ENCODE results near the gene HLTF.
A peak's percentile ranks its signal among the peaks of the same experiment; 100 is the strongest.

The HLTF gene

DNA sequence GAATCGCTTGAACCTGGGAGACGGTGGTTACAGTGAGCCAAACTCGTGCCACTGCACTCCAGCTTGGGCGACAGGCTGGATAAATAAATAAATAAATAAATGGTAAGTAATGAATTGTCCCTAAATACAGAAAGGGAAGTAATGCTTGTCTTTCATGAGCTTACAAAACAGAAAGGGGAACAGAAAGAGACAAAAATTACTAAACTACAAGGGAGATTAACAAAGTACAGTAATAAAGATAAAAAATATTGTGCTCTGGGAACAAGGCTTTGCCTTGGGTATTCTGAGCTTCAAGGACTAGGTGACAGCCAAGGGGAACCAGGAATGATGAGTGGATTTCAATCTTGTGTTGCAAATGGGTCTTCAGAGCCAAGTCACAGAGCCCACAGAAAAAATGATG, 9.2 kb upstream of the HLTF start:
- Histone ChIP-seq H3K9me3 (replicated peaks in 1 of 11) (no peaks in the 10 kb centered on the region), H3K4me1 (peaks cover 5 to 18% (median 13%) of the 10 kb centered on the region in 10 experiments; a peak in 19 of 20 replicates), H4K20me1 (no peaks in the 10 kb centered on the region), H3K27me3 (no peaks in the 10 kb centered on the region), H3K4me2 (peak overlapping the region in 7 of 11 experiments; percentile 1 to 80 (median 64); a peak in 12 of 22 replicates), H3K9ac (peak overlapping the region in 1 of 11 experiments; percentile 16; a peak in 2 of 22 replicates), H3K4me3 (no peak overlapping the region), H3K27ac (peak overlapping the region in 6 of 11 experiments; percentile 8 to 68 (median 38); a peak in 8 of 22 replicates), H3K36me3 (no peaks in the 10 kb centered on the region)
- TF ChIP-seq Cebpa-rat (IDR thresholded peaks at IDR 0.05) = no peak

DNA sequence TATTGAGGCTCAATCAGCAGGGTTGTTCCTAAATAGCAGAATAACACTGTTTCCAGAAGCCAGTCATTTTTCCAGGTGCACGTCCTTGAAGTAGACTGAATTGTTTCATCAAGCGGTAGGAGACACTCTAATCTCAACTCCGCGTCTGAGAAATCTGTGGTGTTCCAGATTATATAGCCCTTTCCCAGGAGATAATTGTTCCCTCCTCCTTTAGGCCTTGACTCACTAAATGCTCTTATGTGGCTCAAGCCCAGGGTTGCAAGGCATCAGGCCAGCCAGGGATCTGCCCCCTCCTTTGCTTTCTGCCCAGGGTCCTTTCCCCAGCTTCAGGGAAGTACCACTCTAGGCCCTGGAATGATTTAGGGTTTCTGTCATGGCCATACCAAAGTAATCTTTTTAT, 5.7 kb upstream of the HLTF start:
- peaks cover 0 to 7% (median 5%) of the 10 kb centered on the region in 11 experiments; a peak in 12 of 22 replicates for H3K9me3 ChIP-seq (replicated peaks in 1 of 11)
- H4K20me1 ChIP-seq = no peaks in the 10 kb centered on the region
- H3K9ac ChIP-seq = no peak overlapping the region
- no peak overlapping the region for H3K27ac ChIP-seq
- H3K4me2 ChIP-seq = no peak overlapping the region
- TF ChIP-seq Cebpa-rat (IDR thresholded peaks at IDR 0.05) = no peak
- H3K4me3 ChIP-seq = no peak overlapping the region
- H3K36me3 ChIP-seq = no peaks in the 10 kb centered on the region
- no peaks in the 10 kb centered on the region for H3K27me3 ChIP-seq
- peaks cover 6 to 18% (median 13%) of the 10 kb centered on the region in 10 experiments; a peak in 19 of 20 replicates for H3K4me1 ChIP-seq

GRCh38 chr3:149090907-149091306, 4.6 kb upstream of the HLTF start:
- Histone ChIP-seq H3K9ac (no peak overlapping the region), H3K4me3 (no peak overlapping the region), H3K27me3 (no peaks in the 10 kb centered on the region), H3K4me1 (peaks cover 6 to 14% (median 12%) of the 10 kb centered on the region in 10 experiments; a peak in 19 of 20 replicates), H3K27ac (no peak overlapping the region), H3K4me2 (peak overlapping the region in 4 of 11 experiments; percentile 2 to 24 (median 20); a peak in 4 of 22 replicates), H3K9me3 (replicated peaks in 1 of 11) (peaks cover 0 to 9% (median 6%) of the 10 kb centered on the region in 11 experiments; a peak in 12 of 22 replicates), H4K20me1 (peaks cover 0 to 1% (median 0%) of the 10 kb centered on the region in 11 experiments; a peak in 1 of 22 replicates), H3K36me3 (no peaks in the 10 kb centered on the region)
- no peak for TF ChIP-seq Cebpa-rat (IDR thresholded peaks at IDR 0.05)

- Histone ChIP-seq H3K4me2 (peak overlapping the region in 4 of 11 experiments; percentile 2 to 24 (median 20); a peak in 4 of 22 replicates), H3K4me3 (no peak overlapping the region)
These were observed 4.1 kb upstream of the HLTF start for GRCh38 chr3:149090461-149090860.

GRCh38 chr3:149089395-149089794, 3.1 kb upstream of the HLTF start:
- Histone ChIP-seq H4K20me1 (peaks cover 0 to 15% (median 4%) of the 10 kb centered on the region in 11 experiments; a peak in 6 of 22 replicates), H3K4me2 (no peak overlapping the region)

More at GRCh38 chr3:149090461-149090860, 4.1 kb upstream of the HLTF start:
- H4K20me1 ChIP-seq = peaks cover 0 to 6% (median 0%) of the 10 kb centered on the region in 11 experiments; a peak in 3 of 22 replicates
- no peak overlapping the region for H3K27ac ChIP-seq
- no peak overlapping the region for H3K9ac ChIP-seq
- TF ChIP-seq Cebpa-rat (IDR thresholded peaks at IDR 0.05) = no peak
- no peaks in the 10 kb centered on the region for H3K36me3 ChIP-seq
- H3K9me3 ChIP-seq (replicated peaks in 1 of 11) = peaks cover 0 to 9% (median 6%) of the 10 kb centered on the region in 11 experiments; a peak in 12 of 22 replicates
- H3K27me3 ChIP-seq = no peaks in the 10 kb centered on the region
- H3K4me1 ChIP-seq = peaks cover 6 to 14% (median 9%) of the 10 kb centered on the region in 10 experiments; a peak in 19 of 20 replicates

DNA sequence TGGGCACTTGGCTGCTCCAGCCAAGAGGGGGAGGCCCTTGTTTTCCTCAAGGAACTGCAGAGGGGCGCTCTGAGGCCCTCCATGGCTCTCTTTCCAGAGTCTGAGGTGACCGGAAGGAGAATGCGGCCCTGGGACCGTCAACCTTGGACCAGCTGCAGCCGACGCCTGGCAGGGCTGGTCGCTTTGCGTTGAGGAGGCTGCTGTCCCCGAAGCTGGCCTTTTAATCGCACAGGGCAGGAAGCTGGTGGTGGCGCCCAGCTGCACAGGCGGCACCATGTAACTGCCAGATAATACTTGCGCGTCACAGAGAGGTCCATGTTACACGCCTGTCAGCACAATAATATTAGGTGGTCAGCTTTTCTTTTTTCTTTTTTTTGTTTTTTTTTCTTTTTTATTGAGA, 875 bp upstream of the HLTF start:
- H3K4me1 ChIP-seq = peaks cover 8 to 27% (median 15%) of the 10 kb centered on the region in 10 experiments; a peak in 19 of 20 replicates
- H3K4me2 ChIP-seq = peak overlapping the region in 7 of 11 experiments; percentile 30 to 97 (median 90); a peak in 8 of 22 replicates
- H4K20me1 ChIP-seq = peaks cover 0 to 15% (median 4%) of the 10 kb centered on the region in 11 experiments; a peak in 6 of 22 replicates
- no peak overlapping the region for H3K9ac ChIP-seq
- peaks cover 0 to 25% (median 20%) of the 10 kb centered on the region in 11 experiments; a peak in 16 of 22 replicates for H3K36me3 ChIP-seq
- peaks cover 0 to 9% (median 6%) of the 10 kb centered on the region in 11 experiments; a peak in 12 of 22 replicates for H3K9me3 ChIP-seq (replicated peaks in 1 of 11)
- no peaks in the 10 kb centered on the region for H3K27me3 ChIP-seq
- TF ChIP-seq Cebpa-rat (IDR thresholded peaks at IDR 0.05) = no peak
- H3K27ac ChIP-seq = peak overlapping the region in 2 of 11 experiments; percentile 70 to 74; a peak in 2 of 22 replicates
- H3K4me3 ChIP-seq = peak overlapping the region in 1 of 10 experiments; percentile 82; a peak in 3 of 20 replicates

More at GRCh38 chr3:149089395-149089794, 3.1 kb upstream of the HLTF start:
- Histone ChIP-seq H3K4me3 (no peak overlapping the region), H3K27ac (no peak overlapping the region), H3K9me3 (replicated peaks in 1 of 11) (peaks cover 0 to 9% (median 6%) of the 10 kb centered on the region in 11 experiments; a peak in 12 of 22 replicates), H3K36me3 (peaks cover 0 to 4% (median 2%) of the 10 kb centered on the region in 11 experiments; a peak in 10 of 22 replicates), H3K4me1 (peaks cover 8 to 24% (median 15%) of the 10 kb centered on the region in 10 experiments; a peak in 19 of 20 replicates), H3K9ac (no peak overlapping the region), H3K27me3 (no peaks in the 10 kb centered on the region)
- no peak for TF ChIP-seq Cebpa-rat (IDR thresholded peaks at IDR 0.05)

GRCh38 chr3:149085828-149086231, 503 bp downstream of the HLTF start:
- no peaks in the 10 kb centered on the region for H3K27me3 ChIP-seq
- H3K4me2 ChIP-seq = peak overlapping the region; percentile 80 to 97 (median 92)
- H3K4me1 ChIP-seq = peaks cover 9 to 25% (median 16%) of the 10 kb centered on the region in 10 experiments; a peak in 19 of 20 replicates
- peaks cover 0 to 9% (median 6%) of the 10 kb centered on the region in 11 experiments; a peak in 12 of 22 replicates for H3K9me3 ChIP-seq (replicated peaks in 1 of 11)
- peak overlapping the region in 9 of 11 experiments; percentile 30 to 80 (median 74); a peak in 18 of 22 replicates for H3K27ac ChIP-seq
- H4K20me1 ChIP-seq = peaks cover 0 to 15% (median 4%) of the 10 kb centered on the region in 11 experiments; a peak in 6 of 22 replicates
- peak overlapping the region; percentile 71 to 88 (median 82) for H3K4me3 ChIP-seq
- H3K9ac ChIP-seq = peak overlapping the region; percentile 53 to 85 (median 78); a peak in 21 of 22 replicates
- TF ChIP-seq Cebpa-rat (IDR thresholded peaks at IDR 0.05) = no peak
- H3K36me3 ChIP-seq = peaks cover 0 to 39% (median 31%) of the 10 kb centered on the region in 11 experiments; a peak in 16 of 22 replicates

DNA sequence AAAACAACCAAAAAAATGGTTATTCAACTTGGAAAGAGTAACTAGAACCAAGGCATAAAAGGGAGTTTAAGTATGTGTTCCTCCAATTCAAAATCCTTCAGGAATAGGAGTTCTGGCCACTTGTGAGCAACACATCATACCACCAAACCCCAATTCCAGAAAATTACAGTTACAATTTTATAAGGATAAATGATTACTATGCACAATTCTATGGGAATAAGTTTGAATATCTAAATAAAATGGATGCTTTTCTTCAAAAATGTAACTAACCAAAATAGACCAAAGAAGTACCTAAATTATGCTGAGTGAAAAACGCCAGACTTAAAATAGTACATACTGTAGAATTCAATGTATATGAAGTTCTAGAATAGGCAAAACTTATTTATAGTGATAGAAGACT, 4.6 kb downstream of the HLTF start:
- Histone ChIP-seq H3K27ac (no peak overlapping the region), H3K36me3 (peaks cover 0 to 79% (median 58%) of the 10 kb centered on the region in 11 experiments; a peak in 16 of 22 replicates), H4K20me1 (peaks cover 0 to 15% (median 4%) of the 10 kb centered on the region in 11 experiments; a peak in 6 of 22 replicates), H3K4me1 (peaks cover 9 to 22% (median 13%) of the 10 kb centered on the region in 10 experiments; a peak in 19 of 20 replicates), H3K4me2 (no peak overlapping the region), H3K9ac (no peak overlapping the region), H3K27me3 (no peaks in the 10 kb centered on the region), H3K4me3 (no peak overlapping the region), H3K9me3 (replicated peaks in 1 of 11) (peaks cover 0 to 3% (median 0%) of the 10 kb centered on the region in 11 experiments; a peak in 2 of 22 replicates)
- no peak for TF ChIP-seq Cebpa-rat (IDR thresholded peaks at IDR 0.05)

GRCh38 chr3:149080699-149081091, 5.6 kb downstream of the HLTF start:
- no peak overlapping the region for H3K27ac ChIP-seq
- H3K4me1 ChIP-seq = peaks cover 9 to 22% (median 12%) of the 10 kb centered on the region in 10 experiments; a peak in 19 of 20 replicates
- peak overlapping the region in 1 of 11 experiments; percentile 24; a peak in 2 of 22 replicates for H3K4me2 ChIP-seq
- H3K4me3 ChIP-seq = no peak overlapping the region
- H4K20me1 ChIP-seq = peaks cover 0 to 12% (median 4%) of the 10 kb centered on the region in 11 experiments; a peak in 6 of 22 replicates
- peaks cover 0 to 82% (median 64%) of the 10 kb centered on the region in 11 experiments; a peak in 19 of 22 replicates for H3K36me3 ChIP-seq
- 0 out of 22 replicates have a peak, but pooled peaks cover 0 to 3% (median 0%) of the 10 kb centered on the region in 11 experiments for H3K9me3 ChIP-seq (replicated peaks in 1 of 11)
- no peak overlapping the region for H3K9ac ChIP-seq
- no peaks in the 10 kb centered on the region for H3K27me3 ChIP-seq
- TF ChIP-seq Cebpa-rat (IDR thresholded peaks at IDR 0.05) = no peak
